GM23338 (cell line): Measurements from ENCODE around the gene NDUFB1. TPM values are rescaled to one million over a fixed set of nuclear protein-coding genes. Genes with fewer than 3 reads are reported as not detected.

Source experiments
- ATAC-seq: fragments of 200-7000 bp; cut with Tn5 transposase; 3 replicates; pipeline ENCODE4 v1.9.1; 2020
- DNase-seq: peaks from one replicate; pipeline ENCODE4 v3.0.0-alpha.2; 2015; ENCODE audit warnings: low spot score
- H2AFZ ChIP-seq: fragments of 200-600 bp; sonication (generic); 2 replicates; pipeline ENCODE4 v1.8.0; 2016; ENCODE audit warnings: antibody characterized with exemption, mild to moderate bottlenecking, moderate library complexity
- H3F3A ChIP-seq: fragments of 200-600 bp; sonication (generic); replicated peaks from 2 replicates; pipeline ENCODE4 v1.8.0; 2017; ENCODE audit warnings: antibody characterized with exemption, mixed run types, low read depth
- H3K27ac ChIP-seq: fragments of 200-600 bp; sonication (generic); 2 replicates; pipeline ENCODE4 v1.6.1; 2016; ENCODE audit warnings: low read depth
- H3K27me3 ChIP-seq: fragments of 200-600 bp; sonication (generic); 2 replicates; pipeline ENCODE4 v1.8.0; 2016; ENCODE audit warnings: mild to moderate bottlenecking, mixed run types, moderate library complexity; ENCODE audit not compliant: insufficient read depth
- H3K36me3 ChIP-seq: fragments of 200-600 bp; sonication (generic); 2 replicates; pipeline ENCODE4 v1.8.0; 2016; ENCODE audit warnings: mild to moderate bottlenecking; ENCODE audit not compliant: insufficient read depth
- H3K4me1 ChIP-seq: fragments of 200-600 bp; sonication (generic); 2 replicates; pipeline ENCODE4 v1.8.0; 2016; ENCODE audit warnings: mild to moderate bottlenecking, moderate library complexity; ENCODE audit not compliant: insufficient read depth
- H3K4me2 ChIP-seq: fragments of 200-600 bp; sonication (generic); 2 replicates; pipeline ENCODE4 v1.7.1; 2017; ENCODE audit warnings: mixed run types
- H3K4me3 ChIP-seq: fragments of 200-600 bp; sonication (generic); 2 replicates; pipeline ENCODE4 v1.6.1; 2016; ENCODE audit warnings: mixed run types
- H3K79me2 ChIP-seq: fragments of 200-600 bp; sonication (generic); replicated peaks from 2 replicates; pipeline ENCODE4 v1.8.0; 2017; ENCODE audit warnings: mild to moderate bottlenecking; ENCODE audit not compliant: insufficient read depth
- H3K9me2 ChIP-seq: fragments of 200-600 bp; sonication (generic); 2 replicates; pipeline ENCODE4 v1.8.0; 2017; ENCODE audit not compliant: insufficient read depth
- H4K20me1 ChIP-seq: fragments of 200-600 bp; sonication (generic); replicated peaks from 2 replicates; pipeline ENCODE4 v1.8.0; 2017; ENCODE audit warnings: mild to moderate bottlenecking; ENCODE audit not compliant: insufficient read depth
- H3K27ac Mint-ChIP-seq: 2 replicates; pipeline ENCODE4 v1.8.0; 2020; ENCODE audit warnings: inconsistent platforms, mild to moderate bottlenecking, moderate library complexity, mixed read lengths
- H3K27me3 Mint-ChIP-seq: 3 replicates; pipeline ENCODE4 v1.8.0; 2022; ENCODE audit warnings: low read depth, mild to moderate bottlenecking, moderate library complexity, mixed read lengths, inconsistent platforms; ENCODE audit not compliant: insufficient read depth, poor library complexity
- H3K36me3 Mint-ChIP-seq: 3 replicates; pipeline ENCODE4 v1.8.0; 2021; ENCODE audit warnings: low read depth, mild to moderate bottlenecking, inconsistent platforms, moderate library complexity, mixed read lengths
- H3K4me1 Mint-ChIP-seq: 3 replicates; pipeline ENCODE4 v1.8.0; 2020; ENCODE audit warnings: mild to moderate bottlenecking, inconsistent platforms, mixed read lengths
- H3K4me3 Mint-ChIP-seq: 3 replicates; pipeline ENCODE4 v1.8.0; 2021; ENCODE audit warnings: moderate library complexity, mild to moderate bottlenecking, inconsistent platforms, mixed read lengths
- H3K9me3 Mint-ChIP-seq: 3 replicates; pipeline ENCODE4 v1.8.0; 2020; ENCODE audit warnings: moderate library complexity, mild to moderate bottlenecking, inconsistent platforms, mixed read lengths
- CREB1 ChIP-seq: fragments of 250-450 bp; sonication (Bioruptor Pico); IDR thresholded peaks from 2 replicates; pipeline ENCODE4 v1.5.0; 2020; ENCODE audit warnings: low read depth, mild to moderate bottlenecking, moderate library complexity
- EZH2 ChIP-seq: fragments of 200-600 bp; sonication (generic); IDR thresholded peaks from one replicate; pipeline ENCODE4 v1.8.0; 2017; ENCODE audit warnings: antibody characterized with exemption, mild to moderate bottlenecking, low read depth; ENCODE audit not compliant: unreplicated experiment
- JUNB ChIP-seq: IDR thresholded peaks from one replicate; pipeline ENCODE4 v1.6.1; 2016; ENCODE audit warnings: antibody characterized with exemption; ENCODE audit not compliant: unreplicated experiment
- NANOG ChIP-seq: IDR thresholded peaks from 2 replicates; pipeline ENCODE4 v1.6.1; 2016; ENCODE audit warnings: antibody characterized with exemption, borderline replicate concordance
- POLR2AphosphoS5 ChIP-seq: IDR thresholded peaks from 2 replicates; pipeline ENCODE4 v1.6.1; 2016; ENCODE audit warnings: antibody characterized with exemption, low read depth
- ZNF331 ChIP-seq: fragments of 250-450 bp; sonication (Bioruptor Pico); IDR thresholded peaks from 2 replicates; pipeline ENCODE4 v1.5.0; 2020; ENCODE audit warnings: low read depth, mild to moderate bottlenecking, moderate library complexity
- polyA plus RNA-seq: library from polyadenylated mRNA; unstranded; fragments of >200 nt; fragmentation: Nextera tagmentation; extraction: Ambion mirVana; gene quantifications from 2 replicates; pipeline ENCODE4 v1.2.1, GENCODE V29; 2016
- total RNA-seq: library from RNA; depleted of rRNA; stranded (reverse); fragments of >200 nt; shearing (Covaris generic); gene quantifications from 2 replicates; pipeline ENCODE4 v1.2.3, GENCODE V29; 2014
- TF ChIP-seq, protein P1 (sequence below), 2 experiments: fragments of 200-600 bp in 1 of 2; sonication (generic) in 1 of 2; conservative IDR thresholded peaks; 2 replicates each; pipeline versions ENCODE4 v1.5.1 to v1.6.1; 2016 to 2017; ENCODE audit warnings: antibody characterized with exemption in 2 of 2, low read depth in 2 of 2, mild to moderate bottlenecking in 2 of 2, moderate library complexity in 1 of 2
- TF ChIP-seq, protein P2 (sequence below): IDR thresholded peaks from one replicate; pipeline ENCODE4 v1.6.1; 2018; ENCODE audit warnings: antibody characterized with exemption; ENCODE audit not compliant: unreplicated experiment

Gene NDUFB1
- total and polyA plus RNA-seq, 2 experiments from 2014 or later = 134 to 876 TPM

DNA sequence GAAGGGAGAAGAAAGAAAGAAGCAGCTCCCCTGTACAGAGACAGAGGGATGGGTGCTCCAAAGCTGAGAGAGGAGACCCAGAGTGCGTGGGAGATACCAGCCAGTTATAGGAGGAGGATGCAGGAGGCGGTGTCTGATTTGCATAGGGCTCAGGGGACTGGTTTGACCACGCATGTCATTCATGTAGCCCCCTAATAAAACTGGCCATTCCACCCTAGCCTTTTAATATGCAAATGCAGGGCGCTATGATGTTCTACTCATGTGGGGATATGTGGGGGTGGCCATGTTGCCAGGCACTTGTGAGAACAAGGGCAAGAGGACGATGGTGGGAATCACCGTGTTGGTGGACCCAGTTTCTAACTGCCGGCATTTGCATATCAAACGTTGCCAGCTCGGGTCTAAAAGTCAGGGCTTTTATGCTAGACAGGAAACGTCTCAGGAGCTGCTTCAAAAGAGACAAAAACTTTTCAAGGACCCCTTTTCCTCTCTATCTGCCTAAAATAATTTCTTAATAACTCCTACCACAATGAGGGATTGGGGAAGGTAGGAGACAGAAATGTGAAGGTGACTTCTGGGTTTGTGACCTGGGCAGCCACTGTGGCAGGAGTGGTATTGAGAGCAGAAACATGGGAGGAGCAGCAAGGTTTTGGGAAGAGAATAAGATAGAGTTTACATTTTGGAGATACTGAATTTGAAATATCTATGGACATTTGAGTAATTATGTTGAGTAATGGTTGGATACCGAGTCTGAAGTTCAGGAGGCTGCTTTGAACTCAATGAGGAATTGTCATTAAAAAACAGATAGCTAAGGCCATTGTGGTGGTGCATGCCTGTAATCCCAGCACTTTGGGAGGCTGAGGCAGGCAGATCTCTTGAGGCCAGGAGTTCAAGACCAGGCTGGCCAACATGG lies 12.9 kb downstream of the NDUFB1 start:
- ATAC-seq = peak; percentile 51
- peak overlapping the region; percentile 93 for H3K27ac ChIP-seq

DNA sequence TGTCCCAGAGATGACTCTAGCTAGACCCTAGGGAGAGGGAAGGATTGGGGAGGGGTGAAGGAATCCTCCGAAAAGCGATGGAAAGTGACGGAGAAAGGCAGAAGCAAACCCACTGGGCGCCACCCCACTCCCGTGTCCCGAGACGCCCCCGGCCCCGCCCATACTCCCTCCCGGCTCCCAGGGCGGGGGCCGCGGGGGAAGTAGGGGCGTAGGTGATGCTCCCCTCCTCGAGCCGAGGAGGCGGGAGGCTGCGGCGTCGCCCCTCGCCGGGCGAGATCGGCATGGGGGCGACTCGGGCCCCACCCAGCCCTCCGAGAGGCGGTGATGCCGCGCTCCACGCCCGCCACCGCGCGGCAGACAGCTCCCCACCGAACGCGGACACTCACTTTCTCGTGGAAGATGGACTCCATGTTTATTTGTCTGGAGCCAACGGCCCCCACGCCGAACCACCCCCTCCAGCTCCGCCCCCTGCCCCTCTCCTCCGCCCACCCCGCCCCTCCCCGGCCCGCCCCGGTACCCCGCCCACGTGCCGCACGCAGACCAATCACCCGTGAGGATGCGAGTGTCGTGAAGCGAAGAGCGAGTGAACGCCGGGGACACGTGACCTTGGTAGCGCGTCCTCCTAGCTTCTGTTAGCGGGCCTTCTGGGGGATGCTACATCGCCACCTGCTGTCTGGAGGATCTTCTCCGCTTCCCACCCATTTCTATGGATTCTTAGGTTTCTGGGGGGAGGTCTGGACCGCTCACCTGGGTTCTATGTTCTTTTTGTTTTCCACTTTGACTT lies 15.2 kb downstream of the NDUFB1 start, which contains the start of gene ATXN3:
ATXN3 (minus strand) TSS at position 440 of the 784 bp plus-strand sequence; CDS start at position 410, 30 bp downstream.
- Histone ChIP-seq H4K20me1 (peaks cover 5% of the 10 kb centered on the region), H3K79me2 (peaks cover 49% of the 10 kb centered on the region), H3K27ac (peak within 1 kb of the TSS; percentile 77), H3K27me3 (no peaks in the 10 kb centered on the region), H3K4me3 (peak within 1 kb of the TSS; percentile 94), H2AFZ (peak within 1 kb of the TSS; percentile 67), H3F3A (peaks cover 8% of the 10 kb centered on the region), H3K36me3 (no peaks in the 10 kb centered on the region), H3K4me2 (peak within 1 kb of the TSS; percentile 95), H3K9me2 (no peaks in the 10 kb centered on the region), H3K4me1 (peaks cover 5% of the 10 kb centered on the region)
- Mint-ChIP-seq H3K27me3 (peaks cover 3% of the 10 kb centered on the region), H3K4me1 (peaks cover 18% of the 10 kb centered on the region), H3K9me3 (no peaks in the 10 kb centered on the region; the same call in 2 of the 3 replicates), H3K27ac (peak within 1 kb of the TSS; percentile 54), H3K4me3 (peak within 1 kb of the TSS; percentile 96), H3K36me3 (no peaks in the 10 kb centered on the region)
- DNase-seq (peak; percentile 99), ATAC-seq (peak; percentile 88)
- no peak for TF ChIP-seq EZH2
- no peak for TF ChIP-seq JUNB
- TF ChIP-seq, protein P1, sequence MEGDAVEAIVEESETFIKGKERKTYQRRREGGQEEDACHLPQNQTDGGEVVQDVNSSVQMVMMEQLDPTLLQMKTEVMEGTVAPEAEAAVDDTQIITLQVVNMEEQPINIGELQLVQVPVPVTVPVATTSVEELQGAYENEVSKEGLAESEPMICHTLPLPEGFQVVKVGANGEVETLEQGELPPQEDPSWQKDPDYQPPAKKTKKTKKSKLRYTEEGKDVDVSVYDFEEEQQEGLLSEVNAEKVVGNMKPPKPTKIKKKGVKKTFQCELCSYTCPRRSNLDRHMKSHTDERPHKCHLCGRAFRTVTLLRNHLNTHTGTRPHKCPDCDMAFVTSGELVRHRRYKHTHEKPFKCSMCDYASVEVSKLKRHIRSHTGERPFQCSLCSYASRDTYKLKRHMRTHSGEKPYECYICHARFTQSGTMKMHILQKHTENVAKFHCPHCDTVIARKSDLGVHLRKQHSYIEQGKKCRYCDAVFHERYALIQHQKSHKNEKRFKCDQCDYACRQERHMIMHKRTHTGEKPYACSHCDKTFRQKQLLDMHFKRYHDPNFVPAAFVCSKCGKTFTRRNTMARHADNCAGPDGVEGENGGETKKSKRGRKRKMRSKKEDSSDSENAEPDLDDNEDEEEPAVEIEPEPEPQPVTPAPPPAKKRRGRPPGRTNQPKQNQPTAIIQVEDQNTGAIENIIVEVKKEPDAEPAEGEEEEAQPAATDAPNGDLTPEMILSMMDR (conservative IDR thresholded peaks at IDR 0.05; ENCODE audit: low read depth in 2 of 2) = peak; percentile 67 to 81
- no peak for TF ChIP-seq NANOG
- peak; percentile 75 for TF ChIP-seq CREB1 (CRISPR knock-in tag)
- TF ChIP-seq ZNF331 = no peak
- TF ChIP-seq, protein P2, sequence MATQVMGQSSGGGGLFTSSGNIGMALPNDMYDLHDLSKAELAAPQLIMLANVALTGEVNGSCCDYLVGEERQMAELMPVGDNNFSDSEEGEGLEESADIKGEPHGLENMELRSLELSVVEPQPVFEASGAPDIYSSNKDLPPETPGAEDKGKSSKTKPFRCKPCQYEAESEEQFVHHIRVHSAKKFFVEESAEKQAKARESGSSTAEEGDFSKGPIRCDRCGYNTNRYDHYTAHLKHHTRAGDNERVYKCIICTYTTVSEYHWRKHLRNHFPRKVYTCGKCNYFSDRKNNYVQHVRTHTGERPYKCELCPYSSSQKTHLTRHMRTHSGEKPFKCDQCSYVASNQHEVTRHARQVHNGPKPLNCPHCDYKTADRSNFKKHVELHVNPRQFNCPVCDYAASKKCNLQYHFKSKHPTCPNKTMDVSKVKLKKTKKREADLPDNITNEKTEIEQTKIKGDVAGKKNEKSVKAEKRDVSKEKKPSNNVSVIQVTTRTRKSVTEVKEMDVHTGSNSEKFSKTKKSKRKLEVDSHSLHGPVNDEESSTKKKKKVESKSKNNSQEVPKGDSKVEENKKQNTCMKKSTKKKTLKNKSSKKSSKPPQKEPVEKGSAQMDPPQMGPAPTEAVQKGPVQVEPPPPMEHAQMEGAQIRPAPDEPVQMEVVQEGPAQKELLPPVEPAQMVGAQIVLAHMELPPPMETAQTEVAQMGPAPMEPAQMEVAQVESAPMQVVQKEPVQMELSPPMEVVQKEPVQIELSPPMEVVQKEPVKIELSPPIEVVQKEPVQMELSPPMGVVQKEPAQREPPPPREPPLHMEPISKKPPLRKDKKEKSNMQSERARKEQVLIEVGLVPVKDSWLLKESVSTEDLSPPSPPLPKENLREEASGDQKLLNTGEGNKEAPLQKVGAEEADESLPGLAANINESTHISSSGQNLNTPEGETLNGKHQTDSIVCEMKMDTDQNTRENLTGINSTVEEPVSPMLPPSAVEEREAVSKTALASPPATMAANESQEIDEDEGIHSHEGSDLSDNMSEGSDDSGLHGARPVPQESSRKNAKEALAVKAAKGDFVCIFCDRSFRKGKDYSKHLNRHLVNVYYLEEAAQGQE = no peak

More for the DNA sequence above, 12.9 kb downstream of the NDUFB1 start:
- peak; percentile 43; the same call in 1 of the 2 replicates for TF ChIP-seq CREB1 (CRISPR knock-in tag)
- TF ChIP-seq POLR2AphosphoS5 = peak; percentile 61
- TF ChIP-seq, protein P2 = no peak
- no peaks in the 10 kb centered on the region; the same call in 2 of the 3 replicates for H3K9me3 Mint-ChIP-seq
- H3K36me3 Mint-ChIP-seq = no peaks in the 10 kb centered on the region
- H3K4me1 ChIP-seq = peaks cover 5% of the 10 kb centered on the region
- H3K9me2 ChIP-seq = no peaks in the 10 kb centered on the region
- no peaks in the 10 kb centered on the region for H3K27me3 ChIP-seq
- no peaks in the 10 kb centered on the region; the same call in 1 of the 2 replicates for H4K20me1 ChIP-seq
- no peak overlapping the region for H2AFZ ChIP-seq
- H3K4me3 Mint-ChIP-seq = peak overlapping the region; percentile 40; the same call in 2 of the 3 replicates
- peak overlapping the region; percentile 20 for H3K4me3 ChIP-seq
- peaks cover 26% of the 10 kb centered on the region for H3K79me2 ChIP-seq
- DNase-seq = peak; percentile 84
- H3K4me1 Mint-ChIP-seq = peaks cover 15% of the 10 kb centered on the region
- H3K27ac Mint-ChIP-seq = peak overlapping the region; percentile 92
- H3F3A ChIP-seq = peaks cover 8% of the 10 kb centered on the region; the same call in 1 of the 2 replicates
- H3K36me3 ChIP-seq = no peaks in the 10 kb centered on the region
- H3K27me3 Mint-ChIP-seq = peaks cover 3% of the 10 kb centered on the region
- peak overlapping the region; percentile 43 for H3K4me2 ChIP-seq
